HEK293 (cell line): ENCODE data around the gene LRP5.

Experiments
- CTCF ChIA-PET: fragments of 350-600 bp; formaldehyde crosslinking; extraction: SDS; loops from one replicate; lab custom pipeline; 2021; ENCODE audit warnings: antibody characterized with exemption; lab: Yijun Ruan, JAX
- POLR2A ChIA-PET: fragments of 300-600 bp; formaldehyde crosslinking; extraction: SDS; loops from one replicate; lab custom pipeline; 2020; ENCODE audit warnings: antibody characterized with exemption, inconsistent platforms; lab: Yijun Ruan, JAX
- H3K27ac ChIP-seq: fragments of 200-500 bp; sonication (Bioruptor generic); 2 replicates; pipeline ENCODE4 v1.5.1; 2014; ENCODE audit warnings: low read depth, low read length, control low read depth, inconsistent platforms; ENCODE audit errors: extremely low read depth
- H3K36me3 ChIP-seq, 2 experiments: fragments of 200-500 bp in 1 of 2; sonication (Bioruptor generic) in 1 of 2; 1 replicate in 1 of 2; 2 replicates in 1 of 2; pipeline ENCODE4 v1.5.1; 2014 to 2017; ENCODE audit warnings: inconsistent platforms in 2 of 2, low read length in 2 of 2; ENCODE audit not compliant: control insufficient read depth in 2 of 2, insufficient read depth in 1 of 2
- H3K4me1 ChIP-seq: fragments of 200-500 bp; sonication (Bioruptor generic); 2 replicates; pipeline ENCODE4 v1.5.1; 2014; ENCODE audit warnings: mild to moderate bottlenecking, low read length, inconsistent platforms; ENCODE audit not compliant: control insufficient read depth, insufficient read depth
- H3K4me3 ChIP-seq: 2 replicates; pipeline ENCODE4 v1.5.1; 2011; ENCODE audit warnings: low read depth, mild to moderate bottlenecking, control low read depth, low read length, moderate library complexity
- H3K9me3 ChIP-seq: fragments of 200-500 bp; sonication (Bioruptor generic); 2 replicates; pipeline ENCODE4 v1.5.1; 2014; ENCODE audit warnings: low read depth, low read length, inconsistent platforms; ENCODE audit not compliant: control insufficient read depth, insufficient read depth
- EGR2 ChIP-seq: fragments of 450-650 bp; formaldehyde crosslinking; IDR thresholded peaks from 2 replicates; pipeline ENCODE4 v1.5.1; 2016; ENCODE audit warnings: low read depth, missing biosample characterization, missing genetic modification characterization
- HOXD13 ChIP-seq: sonication (generic); formaldehyde crosslinking; IDR thresholded peaks from 2 replicates; pipeline ENCODE4 v1.8.0; 2022; ENCODE audit warnings: missing genetic modification reagents, borderline replicate concordance
- MYNN ChIP-seq: fragments of 450-650 bp; formaldehyde crosslinking; IDR thresholded peaks from 2 replicates; pipeline ENCODE4 v1.5.1; 2016; ENCODE audit warnings: missing biosample characterization, missing genetic modification characterization, borderline replicate concordance
- RBAK ChIP-seq: fragments of 450-650 bp; formaldehyde crosslinking; IDR thresholded peaks from 2 replicates; pipeline ENCODE4 v1.5.1; 2016; ENCODE audit warnings: missing biosample characterization, missing genetic modification characterization
- ZFP41 ChIP-seq: fragments of 450-650 bp; formaldehyde crosslinking; IDR thresholded peaks from 2 replicates; pipeline ENCODE4 v1.5.1; 2016; ENCODE audit warnings: missing biosample characterization, missing genetic modification characterization, borderline replicate concordance
- ZNF169 ChIP-seq: fragments of 450-650 bp; formaldehyde crosslinking; IDR thresholded peaks from 2 replicates; pipeline ENCODE4 v1.5.1; 2016; ENCODE audit warnings: missing biosample characterization, missing genetic modification characterization
- ZNF174 ChIP-seq: fragments of 450-650 bp; formaldehyde crosslinking; IDR thresholded peaks from 2 replicates; pipeline ENCODE4 v1.5.0; 2017; ENCODE audit warnings: missing biosample characterization, mild to moderate bottlenecking, missing genetic modification characterization
- ZNF24 ChIP-seq: fragments of 450-650 bp; formaldehyde crosslinking; IDR thresholded peaks from 2 replicates; pipeline ENCODE4 v1.5.1; 2016; ENCODE audit warnings: missing biosample characterization, missing genetic modification characterization
- ZNF571 ChIP-seq: fragments of 450-650 bp; formaldehyde crosslinking; IDR thresholded peaks from 2 replicates; pipeline ENCODE4 v1.5.0; 2017; ENCODE audit warnings: missing biosample characterization, missing genetic modification characterization
- ZNF629 ChIP-seq: fragments of 450-650 bp; formaldehyde crosslinking; IDR thresholded peaks from 2 replicates; pipeline ENCODE4 v1.5.1; 2017; ENCODE audit warnings: missing biosample characterization, missing genetic modification characterization
- TF ChIP-seq, protein P1 (sequence below): fragments of 450-650 bp; formaldehyde crosslinking; IDR thresholded peaks from 2 replicates; pipeline ENCODE4 v1.5.1; 2016; ENCODE audit warnings: missing biosample characterization, missing genetic modification characterization
- TF ChIP-seq, protein P2 (sequence below): fragments of 450-650 bp; formaldehyde crosslinking; IDR thresholded peaks from 2 replicates; pipeline ENCODE4 v1.5.1; 2016; ENCODE audit warnings: missing biosample characterization, missing genetic modification characterization, borderline replicate concordance
- TF ChIP-seq, protein P3 (sequence below): fragments of 450-650 bp; formaldehyde crosslinking; IDR thresholded peaks from 2 replicates; pipeline ENCODE4 v1.5.1; 2016; ENCODE audit warnings: missing biosample characterization, missing genetic modification characterization, low read depth
- TF ChIP-seq, protein P4 (sequence below): fragments of 450-650 bp; formaldehyde crosslinking; optimal IDR thresholded peaks from 2 replicates; pipeline ENCODE3; 2016; ENCODE audit warnings: missing biosample characterization, mild to moderate bottlenecking, missing genetic modification characterization

LRP5 gene

DNA sequence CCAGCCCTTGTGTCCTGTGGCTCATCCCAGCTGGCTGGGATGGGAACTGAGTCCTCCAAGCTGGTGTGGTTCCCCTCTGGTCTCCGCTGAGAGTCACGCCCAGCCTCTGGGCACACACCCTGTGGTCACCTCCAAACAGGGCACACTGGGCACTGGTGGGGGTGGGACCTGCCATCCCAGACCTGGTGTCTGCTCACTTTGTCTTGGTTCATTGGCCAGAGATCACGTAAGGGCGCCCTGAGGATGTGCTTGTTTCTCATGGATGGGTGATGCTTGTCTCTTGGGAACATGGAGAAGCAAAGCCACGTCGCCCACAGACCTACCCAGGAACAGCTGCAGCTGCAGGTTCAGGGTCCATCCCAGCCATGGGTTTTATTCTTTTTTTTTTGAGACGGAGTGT, 43.1 kb downstream of the LRP5 start (continued):
- TF ChIP-seq ZNF571 (tag by site-specific recombination) (no peak), ZNF24 (tag by site-specific recombination) (no peak), MYNN (tag by site-specific recombination) (no peak)
- TF ChIP-seq, protein P1, sequence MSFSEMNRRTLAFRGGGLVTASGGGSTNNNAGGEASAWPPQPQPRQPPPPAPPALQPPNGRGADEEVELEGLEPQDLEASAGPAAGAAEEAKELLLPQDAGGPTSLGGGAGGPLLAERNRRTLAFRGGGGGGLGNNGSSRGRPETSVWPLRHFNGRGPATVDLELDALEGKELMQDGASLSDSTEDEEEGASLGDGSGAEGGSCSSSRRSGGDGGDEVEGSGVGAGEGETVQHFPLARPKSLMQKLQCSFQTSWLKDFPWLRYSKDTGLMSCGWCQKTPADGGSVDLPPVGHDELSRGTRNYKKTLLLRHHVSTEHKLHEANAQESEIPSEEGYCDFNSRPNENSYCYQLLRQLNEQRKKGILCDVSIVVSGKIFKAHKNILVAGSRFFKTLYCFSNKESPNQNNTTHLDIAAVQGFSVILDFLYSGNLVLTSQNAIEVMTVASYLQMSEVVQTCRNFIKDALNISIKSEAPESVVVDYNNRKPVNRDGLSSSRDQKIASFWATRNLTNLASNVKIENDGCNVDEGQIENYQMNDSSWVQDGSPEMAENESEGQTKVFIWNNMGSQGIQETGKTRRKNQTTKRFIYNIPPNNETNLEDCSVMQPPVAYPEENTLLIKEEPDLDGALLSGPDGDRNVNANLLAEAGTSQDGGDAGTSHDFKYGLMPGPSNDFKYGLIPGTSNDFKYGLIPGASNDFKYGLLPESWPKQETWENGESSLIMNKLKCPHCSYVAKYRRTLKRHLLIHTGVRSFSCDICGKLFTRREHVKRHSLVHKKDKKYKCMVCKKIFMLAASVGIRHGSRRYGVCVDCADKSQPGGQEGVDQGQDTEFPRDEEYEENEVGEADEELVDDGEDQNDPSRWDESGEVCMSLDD (tag by site-specific recombination) = no peak

DNA sequence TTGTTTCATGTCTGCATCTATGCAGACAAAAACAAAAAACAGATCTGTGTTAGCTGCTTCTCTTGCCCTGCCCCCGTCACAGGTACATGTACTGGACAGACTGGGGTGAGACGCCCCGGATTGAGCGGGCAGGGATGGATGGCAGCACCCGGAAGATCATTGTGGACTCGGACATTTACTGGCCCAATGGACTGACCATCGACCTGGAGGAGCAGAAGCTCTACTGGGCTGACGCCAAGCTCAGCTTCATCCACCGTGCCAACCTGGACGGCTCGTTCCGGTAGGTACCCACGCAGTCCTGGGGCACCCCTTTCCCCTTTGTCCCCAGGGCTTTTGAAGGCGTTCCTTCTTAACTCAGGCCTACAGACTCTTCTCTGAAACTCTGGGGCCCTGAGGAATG, 45.2 kb downstream of the LRP5 start:
- Histone ChIP-seq H3K9me3 (no peaks in the 10 kb centered on the region), H3K36me3 (peaks cover 0 to 52% of the 10 kb centered on the region in 2 experiments; a peak in 1 of 3 replicates), H3K4me1 (no peaks in the 10 kb centered on the region), H3K27ac (no peak overlapping the region), H3K4me3 (no peak overlapping the region)
- TF ChIP-seq EGR2 (no peak), ZNF169 (tag by site-specific recombination) (no peak), ZFP41 (tag by site-specific recombination) (no peak), ZNF174 (tag by site-specific recombination) (no peak), ZNF629 (tag by site-specific recombination) (no peak), ZNF571 (tag by site-specific recombination) (no peak)
- TF ChIP-seq, protein P2, sequence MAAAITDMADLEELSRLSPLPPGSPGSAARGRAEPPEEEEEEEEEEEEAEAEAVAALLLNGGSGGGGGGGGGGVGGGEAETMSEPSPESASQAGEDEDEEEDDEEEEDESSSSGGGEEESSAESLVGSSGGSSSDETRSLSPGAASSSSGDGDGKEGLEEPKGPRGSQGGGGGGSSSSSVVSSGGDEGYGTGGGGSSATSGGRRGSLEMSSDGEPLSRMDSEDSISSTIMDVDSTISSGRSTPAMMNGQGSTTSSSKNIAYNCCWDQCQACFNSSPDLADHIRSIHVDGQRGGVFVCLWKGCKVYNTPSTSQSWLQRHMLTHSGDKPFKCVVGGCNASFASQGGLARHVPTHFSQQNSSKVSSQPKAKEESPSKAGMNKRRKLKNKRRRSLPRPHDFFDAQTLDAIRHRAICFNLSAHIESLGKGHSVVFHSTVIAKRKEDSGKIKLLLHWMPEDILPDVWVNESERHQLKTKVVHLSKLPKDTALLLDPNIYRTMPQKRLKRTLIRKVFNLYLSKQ (tag by site-specific recombination) = no peak
- TF ChIP-seq, protein P3, sequence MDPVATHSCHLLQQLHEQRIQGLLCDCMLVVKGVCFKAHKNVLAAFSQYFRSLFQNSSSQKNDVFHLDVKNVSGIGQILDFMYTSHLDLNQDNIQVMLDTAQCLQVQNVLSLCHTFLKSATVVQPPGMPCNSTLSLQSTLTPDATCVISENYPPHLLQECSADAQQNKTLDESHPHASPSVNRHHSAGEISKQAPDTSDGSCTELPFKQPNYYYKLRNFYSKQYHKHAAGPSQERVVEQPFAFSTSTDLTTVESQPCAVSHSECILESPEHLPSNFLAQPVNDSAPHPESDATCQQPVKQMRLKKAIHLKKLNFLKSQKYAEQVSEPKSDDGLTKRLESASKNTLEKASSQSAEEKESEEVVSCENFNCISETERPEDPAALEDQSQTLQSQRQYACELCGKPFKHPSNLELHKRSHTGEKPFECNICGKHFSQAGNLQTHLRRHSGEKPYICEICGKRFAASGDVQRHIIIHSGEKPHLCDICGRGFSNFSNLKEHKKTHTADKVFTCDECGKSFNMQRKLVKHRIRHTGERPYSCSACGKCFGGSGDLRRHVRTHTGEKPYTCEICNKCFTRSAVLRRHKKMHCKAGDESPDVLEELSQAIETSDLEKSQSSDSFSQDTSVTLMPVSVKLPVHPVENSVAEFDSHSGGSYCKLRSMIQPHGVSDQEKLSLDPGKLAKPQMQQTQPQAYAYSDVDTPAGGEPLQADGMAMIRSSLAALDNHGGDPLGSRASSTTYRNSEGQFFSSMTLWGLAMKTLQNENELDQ (tag by site-specific recombination) = no peak
- TF ChIP-seq, protein P4, sequence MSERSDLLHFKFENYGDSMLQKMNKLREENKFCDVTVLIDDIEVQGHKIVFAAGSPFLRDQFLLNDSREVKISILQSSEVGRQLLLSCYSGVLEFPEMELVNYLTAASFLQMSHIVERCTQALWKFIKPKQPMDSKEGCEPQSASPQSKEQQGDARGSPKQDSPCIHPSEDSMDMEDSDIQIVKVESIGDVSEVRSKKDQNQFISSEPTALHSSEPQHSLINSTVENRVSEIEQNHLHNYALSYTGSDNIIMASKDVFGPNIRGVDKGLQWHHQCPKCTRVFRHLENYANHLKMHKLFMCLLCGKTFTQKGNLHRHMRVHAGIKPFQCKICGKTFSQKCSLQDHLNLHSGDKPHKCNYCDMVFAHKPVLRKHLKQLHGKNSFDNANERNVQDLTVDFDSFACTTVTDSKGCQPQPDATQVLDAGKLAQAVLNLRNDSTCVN (tag by site-specific recombination) = no peak
- POLR2A ChIA-PET = no interaction called here
- CTCF ChIA-PET = interaction anchor here (0.6 to 1.1 kb wide), 2 partner anchors 61 to 146 kb away, joined by 3 to 4 read pairs; no protein-coding TSS in a partner anchor

DNA sequence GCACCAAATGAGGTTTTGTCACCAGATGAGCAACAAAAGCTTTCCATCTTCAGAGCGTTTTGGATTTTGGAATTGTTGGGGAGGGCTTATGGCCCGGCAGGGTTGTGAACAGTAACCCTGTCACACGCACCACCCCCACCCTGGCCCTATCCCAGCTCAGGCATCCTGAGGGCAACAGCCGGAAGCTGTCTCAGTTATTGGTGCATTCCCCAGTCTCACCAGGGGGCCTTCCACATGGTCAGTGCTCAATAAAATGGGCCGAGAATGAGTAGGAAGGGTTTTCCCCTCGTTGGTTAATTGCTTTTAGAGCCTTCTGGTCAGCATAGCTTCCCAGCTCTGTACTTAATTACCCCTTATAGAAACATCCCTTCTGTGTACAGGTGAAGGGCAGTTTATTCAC, 46.0 kb downstream of the LRP5 start:
- ChIA-PET CTCF (interaction anchor here (0.7 to 1.1 kb wide), 3 partner anchors 14 to 61 kb away, joined by 3 read pairs; no protein-coding TSS in a partner anchor), POLR2A (no interaction called here)
- no peak overlapping the region for H3K4me3 ChIP-seq
- TF ChIP-seq HOXD13 = no peak
- TF ChIP-seq RBAK = no peak
- H3K4me1 ChIP-seq = no peaks in the 10 kb centered on the region
- no peaks in the 10 kb centered on the region for H3K9me3 ChIP-seq
- peaks cover 0 to 55% of the 10 kb centered on the region in 2 experiments; a peak in 1 of 3 replicates for H3K36me3 ChIP-seq
- no peak overlapping the region for H3K27ac ChIP-seq
